Measurements from ENCODE around the gene MAPKAPK2.

The MAPKAPK2 gene

GRCh38 chr1:206779638-206780037 lies 94.9 kb downstream of the MAPKAPK2 start:
- no peak for DNase-seq

- DNase-seq = no peak
Observed at GRCh38 chr1:206782448-206782847, 97.7 kb downstream of the MAPKAPK2 start.

DNA sequence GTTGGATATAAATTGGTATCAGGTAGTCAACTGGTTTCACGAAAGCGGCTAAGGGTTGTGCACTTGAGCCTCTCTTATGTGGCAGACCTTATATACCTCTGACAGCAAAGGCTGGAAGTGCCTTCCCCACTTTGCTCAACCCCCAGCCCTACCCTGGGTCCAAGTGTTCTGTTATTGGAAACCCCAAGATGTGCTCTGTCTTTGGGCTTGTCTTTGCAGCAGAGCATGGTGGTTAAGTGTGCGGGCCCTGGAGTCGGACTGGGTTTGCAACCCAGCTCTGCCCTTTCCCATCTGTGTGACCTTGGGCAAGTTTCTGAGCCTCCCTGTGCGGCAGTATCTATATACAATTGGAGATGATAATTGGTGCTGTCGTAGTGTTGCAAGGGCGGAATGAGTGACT lies 98.8 kb downstream of the MAPKAPK2 start:
- no peak for DNase-seq
